ENCODE measurements around the gene CLDN24. TPM values are rescaled to one million over a fixed set of nuclear protein-coding genes. Genes with fewer than 3 reads are reported as not detected.

Gene CLDN24
- polyA plus RNA-seq, 1 experiment, result not detected

- no peak for TF ChIP-seq CTCF (IDR thresholded peaks at IDR 0.05; ENCODE audit: low read depth, low read length)
- CTCF ChIA-PET, result no interaction called here
- H3K4me3 ChIP-seq (ENCODE audit: low read depth, low read length), result no peak overlapping the region
- DNase-seq (ENCODE audit: low read depth, low spot score), result no peak
- no peak overlapping the region for H3K27ac ChIP-seq (ENCODE audit: low read depth, low read length)
- POLR2A ChIA-PET, result no interaction called here
- H3K9me3 ChIP-seq (ENCODE audit: control insufficient read depth, insufficient read depth, low read length), result no peaks in the 10 kb centered on the region; the same call in 1 of the 2 replicates
- H3K27me3 ChIP-seq (ENCODE audit: control insufficient read depth, insufficient read depth, low read length), result no peaks in the 10 kb centered on the region
Measured at GRCh38 chr4:183284258-183284785, 37.9 kb downstream of the CLDN24 start.

GRCh38 chr4:183276106-183276505 is 46.1 kb downstream of the CLDN24 start:
- H3K9me3 ChIP-seq (ENCODE audit: control insufficient read depth, insufficient read depth, low read length), result no peaks in the 10 kb centered on the region
- ChIA-PET CTCF (interaction anchor here (2.2 kb wide), 1 partner anchor 203 kb away, joined by 6 read pairs; no protein-coding TSS in a partner anchor), POLR2A (no interaction called here)
- DNase-seq (ENCODE audit: low read depth, low spot score), result no peak
- TF ChIP-seq CTCF (IDR thresholded peaks at IDR 0.05; ENCODE audit: low read depth, low read length), result no peak
- H3K27ac ChIP-seq (ENCODE audit: low read depth, low read length), result no peak overlapping the region
- no peak overlapping the region for H3K4me3 ChIP-seq (ENCODE audit: low read depth, low read length)
- H3K27me3 ChIP-seq (ENCODE audit: control insufficient read depth, insufficient read depth, low read length), result no peaks in the 10 kb centered on the region

- Histone ChIP-seq H3K9me3 (ENCODE audit: control insufficient read depth, insufficient read depth, low read length) (no peaks in the 10 kb centered on the region), H3K4me3 (ENCODE audit: low read depth, low read length) (no peak overlapping the region), H3K27me3 (ENCODE audit: control insufficient read depth, insufficient read depth, low read length) (no peaks in the 10 kb centered on the region), H3K27ac (ENCODE audit: low read depth, low read length) (no peak overlapping the region)
- DNase-seq (ENCODE audit: low read depth, low spot score), result no peak
- CTCF ChIA-PET, result interaction anchor here (1.0 to 2.1 kb wide), 2 partner anchors 10 to 199 kb away, joined by 3 to 14 read pairs; no protein-coding TSS in a partner anchor
- no peak for TF ChIP-seq CTCF (IDR thresholded peaks at IDR 0.05; ENCODE audit: low read depth, low read length)
- POLR2A ChIA-PET, result no interaction called here
Measured at GRCh38 chr4:183272384-183272783, 49.8 kb downstream of the CLDN24 start.

Other genes with a start within 250 kb of the CLDN24 start
- gene WWC2, start 223.2 kb downstream of the CLDN24 start, polyA plus RNA-seq (2011; rRNA removed), result 36.3 and 43.6 TPM in 2 replicates
- gene CLDN22, start 2.1 kb downstream of the CLDN24 start, polyA plus RNA-seq (2011; rRNA removed), result not detected in 2 replicates
- 12.0 and 15.7 TPM in 2 replicates for gene CDKN2AIP, start 122.2 kb upstream of the CLDN24 start, polyA plus RNA-seq (2011; rRNA removed)
- gene ING2, start 182.6 kb upstream of the CLDN24 start, polyA plus RNA-seq (2011; rRNA removed), result 7.0 and 10.6 TPM in 2 replicates